Measurements from ENCODE around the gene NUDT2.

The NUDT2 gene

DNA sequence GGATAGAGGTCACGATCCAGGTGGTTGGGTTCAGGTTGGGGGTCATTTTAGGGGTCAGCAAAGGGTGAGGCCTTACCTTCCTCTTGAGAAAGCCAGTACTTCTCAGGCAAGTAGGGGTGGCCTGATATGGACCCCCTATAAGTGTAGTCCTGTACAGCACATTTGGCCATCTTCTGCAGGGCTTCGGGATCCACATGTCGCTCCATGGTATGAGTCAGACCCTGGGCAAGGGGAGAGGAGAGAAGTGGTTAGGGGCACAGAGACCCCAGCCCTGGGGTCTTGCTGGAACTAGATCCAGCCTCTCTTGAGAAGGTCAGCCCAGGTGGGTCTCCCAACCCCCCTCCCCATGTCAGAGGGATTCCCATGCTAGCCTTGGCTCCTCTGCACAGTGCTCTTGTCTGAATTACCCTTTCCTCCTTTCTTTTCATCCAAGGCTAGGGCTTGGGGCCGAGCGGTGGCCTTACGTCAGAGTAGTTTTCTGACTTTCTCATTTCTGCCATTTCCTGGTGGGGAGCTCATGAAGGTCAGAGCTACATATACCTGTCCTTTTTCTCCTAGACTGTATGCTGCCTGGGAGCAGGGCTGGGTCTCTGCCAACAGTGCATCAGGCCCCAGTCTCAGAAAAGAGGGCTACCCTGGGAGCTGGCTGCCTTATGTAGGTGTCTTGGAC lies 56.3 kb downstream of the NUDT2 start:
- DNase-seq (ENCODE audit: low read depth in 2 of 2): no peak

DNA sequence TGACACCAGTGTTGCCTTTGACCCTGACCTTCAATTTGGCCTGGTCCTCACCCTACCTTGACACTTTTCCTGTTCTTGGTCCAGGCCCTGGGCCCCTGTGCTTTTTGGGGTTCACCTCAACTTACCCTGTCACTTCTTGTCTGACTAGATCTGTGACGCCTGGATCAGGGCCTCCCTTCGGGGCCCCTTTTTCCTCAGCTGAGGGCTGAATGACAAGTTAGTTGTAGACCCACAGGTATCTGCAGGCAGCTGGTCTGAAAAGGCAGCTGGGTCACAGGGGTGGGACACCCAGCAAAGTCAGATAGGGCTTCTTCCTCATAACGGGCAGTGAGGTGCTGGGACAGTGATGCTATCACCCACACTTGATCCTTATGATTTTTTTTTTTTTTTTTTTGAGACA lies 57.3 kb downstream of the NUDT2 start:
- DNase-seq (ENCODE audit: low read depth in 2 of 2): no peak

DNA sequence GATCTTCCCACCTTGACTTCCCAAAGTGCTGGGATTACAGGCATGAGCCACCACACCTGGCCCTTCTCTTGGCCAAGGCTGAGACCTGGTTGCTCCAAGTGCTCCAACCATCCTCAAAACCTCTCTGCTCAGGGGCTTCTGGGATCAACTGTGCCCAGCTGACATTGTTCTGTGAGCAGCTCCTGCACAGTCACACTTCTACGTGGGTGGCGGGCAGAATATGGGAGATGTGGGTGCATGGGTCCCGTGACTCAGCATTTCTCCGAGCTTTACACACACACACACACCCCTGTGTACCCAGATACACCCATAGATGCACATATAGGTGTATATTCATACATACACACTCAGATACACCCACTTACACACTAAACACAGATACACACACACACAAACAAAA lies 57.9 kb downstream of the NUDT2 start:
- DNase-seq (ENCODE audit: low read depth in 2 of 2): no peak

DNA sequence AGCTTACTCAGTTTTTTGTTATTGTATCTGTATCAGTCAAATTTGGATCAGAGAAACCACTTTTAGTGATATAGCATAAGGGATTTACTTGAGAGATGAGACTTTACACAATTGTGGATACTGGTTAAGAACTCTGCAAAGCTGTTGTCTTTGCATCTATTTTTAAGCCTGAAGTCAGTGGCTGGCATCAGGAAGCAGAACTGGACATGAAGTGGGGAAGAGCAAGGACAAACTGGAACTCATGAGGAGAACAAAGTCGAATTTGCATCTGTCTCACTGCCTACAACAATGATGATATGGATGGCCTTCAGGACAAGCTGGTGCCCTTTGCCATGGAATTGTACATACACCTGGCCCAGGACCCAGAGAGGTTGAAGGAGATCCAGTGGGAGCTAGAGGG lies 63.1 kb downstream of the NUDT2 start:
- DNase-seq (ENCODE audit: low read depth in 2 of 2): no peak
